ENCODE results near the gene GUCD1.

The GUCD1 gene

GRCh38 chr22:24590596-24591173 is 35.7 kb upstream of the GUCD1 start:
- no peak for DNase-seq (ENCODE audit: low spot score)

- no peak for DNase-seq (ENCODE audit: low spot score)
Observed at GRCh38 chr22:24589518-24590030, 34.6 kb upstream of the GUCD1 start.

GRCh38 chr22:24588757-24589481 is 34.0 kb upstream of the GUCD1 start:
- peak; percentile 44 for DNase-seq (ENCODE audit: low spot score)

DNA sequence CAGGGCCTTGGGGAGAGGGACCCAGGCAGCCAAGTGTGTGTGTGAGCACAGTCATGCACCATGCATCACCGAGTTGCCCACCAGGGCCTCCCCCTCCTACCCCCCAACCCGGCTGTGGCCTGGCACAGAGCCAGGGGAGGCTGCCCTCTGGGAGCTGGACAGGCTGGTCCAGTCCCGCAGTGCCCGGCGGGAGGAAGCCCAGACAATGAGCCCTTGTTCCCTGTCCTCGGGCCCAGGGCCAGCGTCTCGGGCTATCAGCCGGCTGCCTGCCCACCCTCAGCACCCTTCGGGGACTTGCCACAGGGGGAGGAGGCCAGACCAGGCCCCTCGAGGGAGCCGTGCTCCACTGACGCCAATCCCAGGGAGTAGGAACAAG is 33.4 kb upstream of the GUCD1 start:
- peak; percentile 94 for DNase-seq (ENCODE audit: low spot score)

GRCh38 chr22:24587948-24588347 is 33.0 kb upstream of the GUCD1 start:
- no peak for DNase-seq (ENCODE audit: low spot score)

DNA sequence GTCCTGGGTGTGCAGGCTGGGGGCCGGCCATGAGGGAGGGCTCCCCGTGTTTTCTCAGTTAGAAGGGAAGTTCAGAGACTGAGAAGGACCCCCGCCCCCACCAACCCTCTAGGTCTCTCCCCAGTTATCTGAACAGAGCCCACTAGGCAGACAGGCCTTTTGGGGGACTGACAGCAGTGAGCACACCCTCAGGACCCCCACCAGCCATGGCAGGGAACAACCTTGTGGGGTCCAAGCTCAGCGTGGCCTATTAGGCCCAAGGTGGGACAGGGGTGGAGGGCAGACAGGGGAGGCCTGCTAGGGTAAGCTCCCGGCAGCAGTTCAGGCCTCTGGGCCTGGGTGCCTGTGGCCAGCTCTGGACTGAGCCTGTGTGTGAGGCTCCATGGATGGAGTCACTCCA is 32.3 kb upstream of the GUCD1 start:
- DNase-seq (ENCODE audit: low spot score), result no peak

- no peak for DNase-seq (ENCODE audit: low spot score)
Observed at GRCh38 chr22:24585927-24586546, 31.1 kb upstream of the GUCD1 start.

DNA sequence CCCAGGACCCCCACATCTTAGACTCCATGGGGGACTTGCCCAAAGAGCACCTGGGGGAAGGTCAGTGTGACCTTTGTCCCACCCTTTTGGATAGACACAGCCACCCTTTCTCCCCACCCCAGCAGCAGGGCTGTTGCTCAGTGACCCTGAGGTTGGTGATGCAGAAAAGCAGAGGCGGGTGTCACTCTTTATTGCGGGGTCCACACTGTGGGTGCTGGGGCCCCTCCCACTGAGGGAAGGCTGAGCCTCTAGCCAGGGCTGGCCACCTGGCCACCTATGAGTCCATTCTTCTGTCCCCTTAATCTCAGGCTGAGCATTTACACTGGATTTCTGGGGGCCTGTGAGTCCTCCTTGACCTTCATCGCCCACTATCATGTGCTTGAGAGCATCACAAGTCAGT is 30.5 kb upstream of the GUCD1 start:
- no peak for DNase-seq (ENCODE audit: low spot score)

DNA sequence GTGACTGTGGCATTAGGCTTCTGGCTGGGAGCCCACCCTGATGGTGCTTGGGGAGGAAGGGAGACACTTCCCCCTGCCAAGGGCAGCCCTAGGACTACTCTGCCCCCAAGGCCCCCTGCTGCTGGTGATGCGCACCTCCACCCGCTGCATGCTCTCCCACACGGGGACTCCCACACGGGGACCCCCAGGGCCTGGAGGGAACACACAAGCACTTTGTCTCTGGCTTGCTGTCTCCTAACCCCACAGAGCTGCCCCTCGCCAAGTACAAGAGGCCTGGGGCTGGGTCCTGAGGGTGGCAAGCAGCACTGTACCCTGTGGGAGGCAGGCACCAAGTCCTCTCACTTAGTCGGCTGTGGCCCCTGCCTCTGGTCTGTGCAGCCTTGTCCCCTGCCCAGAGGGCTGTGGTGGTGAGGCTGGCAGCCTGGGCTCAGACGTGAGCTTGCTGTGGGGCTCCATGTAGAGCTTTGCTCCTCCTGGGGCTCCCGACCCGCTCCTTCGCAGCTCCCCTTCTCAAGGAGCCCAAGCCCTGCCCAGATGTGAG is 30.0 kb upstream of the GUCD1 start:
- no peak for DNase-seq (ENCODE audit: low spot score)

DNA sequence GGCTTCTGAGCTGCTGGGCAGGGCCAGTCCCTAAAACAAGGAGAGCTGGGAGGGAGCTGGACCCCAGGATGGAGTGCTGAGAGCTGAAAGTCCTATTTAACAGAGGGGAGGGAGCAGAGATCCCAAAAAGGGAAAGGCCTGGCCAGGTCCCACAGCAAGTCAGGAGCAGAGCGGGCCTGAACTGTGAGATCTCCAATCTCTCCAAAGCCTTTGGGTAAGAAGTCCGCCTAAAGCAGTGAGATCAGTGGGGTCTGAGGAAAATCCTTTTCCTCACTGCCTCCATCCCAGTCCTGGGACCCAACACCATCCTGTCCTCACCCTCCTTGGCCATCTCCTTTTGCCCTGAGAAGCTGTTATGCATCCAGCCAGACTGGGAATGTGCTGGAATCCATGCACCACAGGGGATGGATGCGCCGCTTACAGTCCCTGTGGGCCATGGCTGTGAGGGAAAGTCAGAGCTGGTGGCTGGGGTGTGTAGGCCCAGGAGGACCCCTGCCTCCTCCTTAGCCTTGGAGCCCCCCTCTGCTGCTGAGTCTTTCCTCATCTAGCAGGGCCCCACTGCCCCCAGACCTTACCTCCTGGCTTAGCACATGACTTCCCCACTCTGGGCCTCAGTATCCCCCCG is 29.3 kb upstream of the GUCD1 start:
- no peak for DNase-seq (ENCODE audit: low spot score)

- no peak for DNase-seq (ENCODE audit: low spot score)
Observed at GRCh38 chr22:24583221-24584165, 28.6 kb upstream of the GUCD1 start.

GRCh38 chr22:24582056-24582814 is 27.3 kb upstream of the GUCD1 start:
- DNase-seq (ENCODE audit: low spot score), result no peak

GRCh38 chr22:24580276-24580675 is 25.3 kb upstream of the GUCD1 start:
- no peak for DNase-seq (ENCODE audit: low spot score)

GRCh38 chr22:24579258-24579601 is 24.3 kb upstream of the GUCD1 start:
- DNase-seq (ENCODE audit: low spot score), result no peak

GRCh38 chr22:24578355-24579257 is 23.7 kb upstream of the GUCD1 start:
- DNase-seq (ENCODE audit: low spot score), result no peak

DNA sequence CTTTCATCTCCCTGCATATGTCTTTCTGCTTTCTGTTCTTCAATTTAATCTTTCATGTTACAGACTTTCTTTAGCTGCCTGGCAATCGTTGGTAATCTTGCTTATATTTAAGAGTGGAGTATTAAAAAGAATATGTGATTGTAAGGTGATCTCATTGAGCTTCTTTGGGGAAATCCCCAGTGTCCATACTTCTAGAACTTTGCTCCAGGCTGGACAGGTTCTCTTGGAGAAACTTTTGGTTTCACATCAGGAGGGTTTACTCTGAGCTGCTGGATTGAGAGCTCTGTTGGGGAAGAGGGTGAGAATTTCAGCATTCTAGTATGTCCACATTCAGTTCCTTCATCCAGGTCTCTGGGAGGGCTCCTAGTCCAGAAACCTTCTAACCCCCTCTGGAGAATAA is 21.8 kb upstream of the GUCD1 start:
- DNase-seq (ENCODE audit: low spot score), result no peak

GRCh38 chr22:24571266-24571665 is 16.3 kb upstream of the GUCD1 start:
- DNase-seq (ENCODE audit: low spot score), result no peak

DNA sequence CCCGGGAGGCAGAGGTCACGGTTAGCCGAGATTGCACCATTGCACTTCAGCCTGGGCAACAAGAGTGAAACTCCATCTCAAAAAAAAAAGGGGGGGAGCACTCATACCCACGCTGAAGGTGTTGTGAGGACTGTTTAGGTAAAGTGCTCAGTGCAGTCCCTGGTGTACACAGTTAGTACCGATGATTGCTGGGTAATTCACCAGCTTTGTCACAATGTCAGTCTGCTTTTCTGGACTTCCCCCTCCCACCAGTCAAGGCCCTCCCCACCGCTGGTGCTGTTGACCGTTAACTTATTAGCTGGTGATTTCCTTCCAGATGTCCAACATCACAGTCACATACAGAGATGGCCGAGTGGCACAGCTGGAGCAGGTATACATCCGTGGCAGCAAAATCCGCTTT is 12.7 kb upstream of the GUCD1 start:
- DNase-seq (ENCODE audit: low spot score), result no peak

DNA sequence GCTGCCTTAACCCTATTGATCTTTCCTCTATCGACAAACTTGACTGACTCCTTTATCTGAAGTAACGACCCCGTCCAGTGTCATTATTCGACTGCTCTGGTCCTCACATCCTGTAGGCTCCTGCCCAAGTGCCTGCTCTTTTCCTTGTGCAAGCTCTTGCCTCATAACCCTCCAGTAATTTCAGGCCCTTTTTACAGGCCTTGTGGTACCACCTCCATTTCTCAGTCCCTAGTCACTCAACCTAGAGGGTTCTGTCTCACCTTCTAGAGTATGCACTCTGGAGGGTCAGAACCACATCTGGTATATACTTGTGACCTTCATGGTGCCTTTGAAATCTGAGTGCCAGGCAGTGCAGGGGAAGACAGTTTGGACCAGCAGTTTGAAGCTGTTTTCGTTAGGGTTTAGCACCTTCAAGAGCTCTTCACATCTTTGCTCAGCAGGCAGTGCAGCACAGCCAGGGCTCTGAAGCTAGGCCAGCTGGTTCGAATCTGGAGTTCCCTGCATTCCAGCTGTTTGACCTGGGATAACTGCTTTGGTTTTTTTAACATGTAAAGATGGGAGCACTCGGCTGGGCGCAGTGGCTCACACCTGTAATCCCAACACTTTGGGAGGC is 12.1 kb upstream of the GUCD1 start:
- no peak for DNase-seq (ENCODE audit: low spot score)
